Endothelial cell of umbilical vein (primary cell): Measurements from ENCODE around the gene JMJD7. TPM values are rescaled to one million over a fixed set of nuclear protein-coding genes. Genes with fewer than 3 reads are reported as not detected.

Experiments
- BruUV-seq: library from RNA; stranded (reverse); fragments of 400-500 nt; replicated peaks from 2 replicates; lab custom pipeline; 2021; lab: Mats Ljungman, UMichigan
- CTCF ChIA-PET: fragments of 300-600, 350-600 bp; sonication (Branson Sonifier 250); formaldehyde crosslinking; loops from one replicate; lab custom pipeline; 2021; ENCODE audit warnings: antibody characterized with exemption, inconsistent platforms; lab: Charles Lee
- POLR2A ChIA-PET: fragments of 300-600, 350-600 bp; sonication (Branson Sonifier 250); formaldehyde crosslinking; loops from one replicate; lab custom pipeline; 2021; ENCODE audit warnings: antibody characterized with exemption, inconsistent platforms; lab: Charles Lee
- DNase-seq: peaks from one replicate; pipeline ENCODE4 v3.0.0-alpha.2; 2011; ENCODE audit warnings: low read depth, low spot score
- FAIRE-seq: peaks from 2 replicates; lab custom pipeline; 2011; peaks lifted over from hg19 to GRCh38; lab: Jason Lieb, UNC
- H2AFZ ChIP-seq: 2 replicates; pipeline ENCODE4 v1.6.0; 2012; ENCODE audit warnings: low read depth, low read length, control low read depth, inconsistent platforms
- H3K27ac ChIP-seq: 2 replicates; pipeline ENCODE4 v1.5.1; 2011; ENCODE audit warnings: low read depth, mild to moderate bottlenecking, control low read depth, low read length, moderate library complexity; ENCODE audit not compliant: insufficient read depth
- H3K27me3 ChIP-seq, 2 experiments: 2 replicates each; pipeline versions ENCODE4 v1.6.0 to v1.6.1; 2011; ENCODE audit warnings: low read length in 2 of 2, mixed read lengths in 1 of 2; ENCODE audit not compliant: control insufficient read depth in 2 of 2, insufficient read depth in 2 of 2
- H3K36me3 ChIP-seq, 2 experiments: 2 replicates in 1 of 2; 3 replicates in 1 of 2; pipeline ENCODE4 v1.5.1; 2011; ENCODE audit warnings: low read length in 2 of 2, mild to moderate bottlenecking in 1 of 2, moderate library complexity in 1 of 2; ENCODE audit not compliant: control insufficient read depth in 2 of 2, insufficient read depth in 2 of 2; ENCODE audit errors: extremely low read depth in 1 of 2
- H3K4me1 ChIP-seq: 3 replicates; pipeline ENCODE4 v1.5.1; 2011; ENCODE audit warnings: mild to moderate bottlenecking, low read length; ENCODE audit not compliant: control insufficient read depth, insufficient read depth; ENCODE audit errors: extremely low read depth
- H3K4me2 ChIP-seq: 2 replicates; pipeline ENCODE4 v1.6.1; 2011; ENCODE audit warnings: low read length, control low read depth, mixed read lengths; ENCODE audit not compliant: insufficient read depth
- H3K4me3 ChIP-seq, 3 experiments: fragments of 200-600 bp in 1 of 3; sonication (generic), shearing (Covaris generic) in 1 of 3; replicated peaks in 1 of 3; 2 replicates each; pipeline ENCODE4 v1.5.1; 2011 to 2016; ENCODE audit warnings: control low read depth in 3 of 3, low read length in 3 of 3, mild to moderate bottlenecking in 2 of 3, inconsistent platforms in 1 of 3, low read depth in 1 of 3, moderate library complexity in 1 of 3; ENCODE audit not compliant: insufficient read depth in 1 of 3
- H3K79me2 ChIP-seq: 2 replicates; pipeline ENCODE4 v1.6.0; 2012; ENCODE audit warnings: low read length, inconsistent platforms; ENCODE audit not compliant: control insufficient read depth, insufficient read depth
- H3K9ac ChIP-seq: replicated peaks from 2 replicates; pipeline ENCODE3; 2011; ENCODE audit warnings: low read length, control low read depth; ENCODE audit not compliant: insufficient read depth; ENCODE audit errors: extremely low read depth
- H3K9me1 ChIP-seq: replicated peaks from 3 replicates; pipeline ENCODE4 v1.6.0; 2011; ENCODE audit warnings: mild to moderate bottlenecking, low read length; ENCODE audit not compliant: control insufficient read depth, insufficient read depth; ENCODE audit errors: extremely low read depth
- H3K9me3 ChIP-seq: replicated peaks from 2 replicates; pipeline ENCODE4 v1.5.1; 2012; ENCODE audit warnings: low read length, inconsistent platforms; ENCODE audit not compliant: control insufficient read depth, insufficient read depth
- H4K20me1 ChIP-seq: replicated peaks from 2 replicates; pipeline ENCODE3; 2011; ENCODE audit warnings: mild to moderate bottlenecking, low read length; ENCODE audit not compliant: control insufficient read depth, insufficient read depth; ENCODE audit errors: extremely low read depth
- CTCF ChIP-seq, 2 donors: IDR thresholded peaks; 1 replicate in 1 of 2; 2 replicates in 1 of 2; pipeline ENCODE4 v1.5.1; 2011; ENCODE audit warnings: low read length in 2 of 2, mild to moderate bottlenecking in 2 of 2, moderate library complexity in 2 of 2, control low read depth in 1 of 2, inconsistent platforms in 1 of 2, low read depth in 1 of 2; ENCODE audit not compliant: insufficient read depth in 1 of 2; ENCODE audit errors: extremely low read depth in 1 of 2
- EZH2 ChIP-seq: IDR thresholded peaks from 2 replicates; pipeline ENCODE4 v1.6.1; 2012; ENCODE audit warnings: borderline replicate concordance, low read depth, mild to moderate bottlenecking, moderate library complexity, low read length, inconsistent platforms; ENCODE audit not compliant: severe bottlenecking
- FOS ChIP-seq: IDR thresholded peaks from 2 replicates; pipeline ENCODE4 v1.6.1; 2011; ENCODE audit warnings: mild to moderate bottlenecking, low read length, moderate library complexity, borderline replicate concordance; ENCODE audit not compliant: insufficient read depth
- GATA2 ChIP-seq: IDR thresholded peaks from 2 replicates; pipeline ENCODE4 v1.7.0; 2011; ENCODE audit warnings: low read depth, mild to moderate bottlenecking, moderate library complexity, mixed read lengths, low read length; ENCODE audit not compliant: insufficient read length, insufficient read depth
- JUN ChIP-seq: IDR thresholded peaks from 2 replicates; pipeline ENCODE4 v1.6.1; 2011; ENCODE audit warnings: borderline replicate concordance, low read depth; ENCODE audit not compliant: insufficient read length, insufficient read depth
- MYC ChIP-seq: IDR thresholded peaks from one replicate; pipeline ENCODE4 v1.6.1; 2011; ENCODE audit warnings: mild to moderate bottlenecking, low read depth, low read length
- POLR2A ChIP-seq: IDR thresholded peaks from 2 replicates; pipeline ENCODE4 v1.6.1; 2012; ENCODE audit warnings: low read depth, mild to moderate bottlenecking, control low read depth, low read length
- POLR2AphosphoS5 ChIP-seq: IDR thresholded peaks from 2 replicates; pipeline ENCODE4 v1.6.1; 2012; ENCODE audit warnings: low read depth, mild to moderate bottlenecking, control low read depth, low read length, moderate library complexity; ENCODE audit not compliant: insufficient read depth
- dilution Hi-C: fragments of 300-500 bp; cut with MboI; formaldehyde crosslinking; loops from one replicate; pipeline ENCODE4 v1.15.0; 2019; ENCODE audit warnings: low sequenced_read_pairs; ENCODE audit not compliant: extremely low pct_ligation_motif_present
- intact Hi-C: fragments of 100-400 bp; cut with micrococcal nuclease; formaldehyde crosslinking; loops from one replicate; pipeline ENCODE4 v1.10.0; 2022
- polyA plus RNA-seq, 4 experiments: library from polyadenylated mRNA; depleted of rRNA in 3 of 4; stranded (reverse) in 3 of 4; unstranded in 1 of 4; fragments of >200 nt; gene quantifications; 2 replicates each; pipeline versions ENCODE4 v1.2.1 to v1.2.3, GENCODE V29; 2011 to 2012; ENCODE audit warnings: missing spikeins in 1 of 4
- total RNA-seq: library from RNA; stranded (reverse); gene quantifications from 2 replicates; pipeline ENCODE4 v1.2.3, GENCODE V29; 2021
- TF ChIP-seq, protein P1 (sequence below): IDR thresholded peaks from 2 replicates; pipeline ENCODE4 v1.6.1; 2011; ENCODE audit not compliant: insufficient read depth, insufficient read length

JMJD7 gene
- total and polyA plus RNA-seq, 2 donors (not counting 3 experiments of a cell fraction or from before 2014, with no cell fraction given): 7.3 to 11.4 TPM

GRCh38 chr15:41854443-41854842 lies 26.6 kb downstream of the JMJD7 start:
- intact Hi-C loops: no loop called here
- dilution Hi-C loops: no loop called here
- Histone ChIP-seq H3K36me3 (peaks cover 6 to 36% of the 10 kb centered on the region in 2 experiments), H2AFZ (no peak overlapping the region), H3K9ac (no peak overlapping the region), H3K79me2 (no peaks in the 10 kb centered on the region), H3K9me3 (no peaks in the 10 kb centered on the region), H3K4me1 (no peaks in the 10 kb centered on the region), H3K9me1 (no peaks in the 10 kb centered on the region), H4K20me1 (no peaks in the 10 kb centered on the region), H3K27me3 (no peaks in the 10 kb centered on the region), H3K4me3 (no peak overlapping the region), H3K4me2 (no peak overlapping the region), H3K27ac (no peak overlapping the region)
- DNase-seq (no peak), FAIRE-seq (no peak)
- ChIA-PET CTCF (no interaction called here), POLR2A (no interaction called here)
- TF ChIP-seq, protein P1, sequence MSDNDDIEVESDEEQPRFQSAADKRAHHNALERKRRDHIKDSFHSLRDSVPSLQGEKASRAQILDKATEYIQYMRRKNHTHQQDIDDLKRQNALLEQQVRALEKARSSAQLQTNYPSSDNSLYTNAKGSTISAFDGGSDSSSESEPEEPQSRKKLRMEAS: no peak
- TF ChIP-seq CTCF (IDR thresholded peaks at IDR 0.05; ENCODE audit: extremely low read depth in 1 of 2, insufficient read depth in 1 of 2, low read depth in 1 of 2, low read length in 2 of 2) (no peak), EZH2 (no peak), FOS (no peak), MYC (no peak), GATA2 (no peak), POLR2A (no peak), JUN (no peak), POLR2AphosphoS5 (no peak)
- BruUV-seq: no TSS peak
